ENCODE data around the gene CELSR1. TPM values are rescaled to one million over a fixed set of nuclear protein-coding genes. Genes with fewer than 3 reads are reported as not detected.
A peak's percentile ranks its signal among the peaks of the same experiment; 100 is the strongest.

The CELSR1 gene
- total RNA-seq, 1 experiment from 2014 or later = 30.7 TPM

DNA sequence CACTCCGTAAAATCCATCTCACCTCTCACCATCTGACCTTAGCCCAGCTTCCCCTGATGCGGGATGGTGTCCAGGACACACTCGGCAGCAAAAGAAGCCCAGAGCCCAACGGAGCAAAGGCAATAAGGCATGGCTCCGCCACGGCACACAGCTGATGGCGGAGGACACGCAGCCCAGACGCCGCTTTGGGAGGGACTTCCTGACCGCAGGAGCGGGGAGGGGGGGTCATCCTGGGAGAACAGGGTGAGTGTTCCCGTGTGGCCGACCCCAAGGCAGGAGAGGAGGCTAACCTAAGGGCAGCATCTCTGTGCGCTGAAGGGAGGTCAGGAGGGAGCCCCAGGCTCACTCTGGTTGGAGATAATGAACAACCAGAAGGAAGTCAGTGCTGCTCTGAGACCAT, 130.6 kb downstream of the CELSR1 start:
- no peak overlapping the region for H3K4me3 ChIP-seq (ENCODE audit: low read depth in 2 of 2, low read length in 2 of 2)
- H3K36me3 ChIP-seq (ENCODE audit: control insufficient read depth, insufficient read depth, low read length) = no peaks in the 10 kb centered on the region
- no TSS peak for BruUV-seq (replicated peaks)
- no peaks in the 10 kb centered on the region for H3K9me3 ChIP-seq (ENCODE audit: control insufficient read depth, insufficient read depth, low read depth, low read length)
- intact Hi-C loops (cut with micrococcal nuclease; ENCODE audit: unreplicated experiment) = no loop called here
- no peaks in the 10 kb centered on the region for H3K4me1 ChIP-seq (ENCODE audit: control insufficient read depth, insufficient read depth, low read length)
- no peaks in the 10 kb centered on the region for H3K27me3 ChIP-seq (ENCODE audit: control insufficient read depth, insufficient read depth, low read length)
- in situ Hi-C loops (cut with HindIII; ENCODE audit: low pct_unique_long_range_greater_than_20kb, low sequenced_read_pairs) = no loop called here
- DNase-seq (ENCODE audit: low read depth, low spot score) = no peak
- ChIA-PET POLR2A (no interaction called here), CTCF (no interaction called here)
- no peak overlapping the region for H3K27ac ChIP-seq (ENCODE audit: low read length)
- no peak for TF ChIP-seq CTCF (IDR thresholded peaks at IDR 0.05)
- TF ChIP-seq POLR2AphosphoS5 (IDR thresholded peaks at IDR 0.05; ENCODE audit: low read depth, low read length) = no peak
- TF ChIP-seq SIN3A (IDR thresholded peaks at IDR 0.05; ENCODE audit: borderline replicate concordance, insufficient read depth, low read depth, low read length) = no peak
- no peak for ATAC-seq

DNA sequence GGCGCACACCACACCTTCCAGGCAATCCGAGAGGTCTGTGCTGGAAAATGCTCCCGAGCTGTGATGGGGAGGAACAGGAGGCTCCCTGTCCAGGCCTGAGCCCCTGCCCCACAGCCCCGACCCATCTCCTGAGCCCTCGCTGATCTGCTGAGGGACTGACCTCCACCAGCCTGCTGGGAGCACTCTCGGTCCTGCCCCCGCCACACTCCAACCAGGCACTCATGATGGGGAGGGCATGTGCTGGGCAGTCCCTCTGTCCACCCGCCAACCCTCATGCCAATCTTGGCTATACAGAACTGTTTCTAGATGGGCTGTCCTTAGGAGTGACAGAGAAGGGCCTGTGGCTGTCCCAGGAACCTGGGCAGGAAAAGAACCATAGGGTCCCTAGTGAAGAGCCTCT, 131.1 kb downstream of the CELSR1 start:
- no peak overlapping the region for H3K27ac ChIP-seq (ENCODE audit: low read length)
- intact Hi-C loops (cut with micrococcal nuclease; ENCODE audit: unreplicated experiment) (no loop called here), in situ Hi-C loops (cut with HindIII; ENCODE audit: low pct_unique_long_range_greater_than_20kb, low sequenced_read_pairs) (no loop called here)
- no peak overlapping the region for H3K4me3 ChIP-seq (ENCODE audit: low read depth in 2 of 2, low read length in 2 of 2)
- ChIA-PET CTCF (no interaction called here), POLR2A (interaction anchor here (0.6 kb wide), 1 partner anchor 341 kb away, joined by 3 read pairs; no protein-coding TSS in a partner anchor)
- H3K36me3 ChIP-seq (ENCODE audit: control insufficient read depth, insufficient read depth, low read length) = no peaks in the 10 kb centered on the region
- H3K27me3 ChIP-seq (ENCODE audit: control insufficient read depth, insufficient read depth, low read length) = no peaks in the 10 kb centered on the region
- TF ChIP-seq REST (IDR thresholded peaks at IDR 0.05; ENCODE audit: insufficient read depth in 1 of 2, low read depth in 2 of 2, low read length in 1 of 2) (no peak), POLR2AphosphoS5 (IDR thresholded peaks at IDR 0.05; ENCODE audit: low read depth, low read length) (no peak), SIN3A (IDR thresholded peaks at IDR 0.05; ENCODE audit: borderline replicate concordance, insufficient read depth, low read depth, low read length) (no peak), CTCF (IDR thresholded peaks at IDR 0.05) (no peak), TCF7L2 (IDR thresholded peaks at IDR 0.05; ENCODE audit: low read depth, low read length) (no peak)
- no peaks in the 10 kb centered on the region for H3K4me1 ChIP-seq (ENCODE audit: control insufficient read depth, insufficient read depth, low read length)
- DNase-seq (ENCODE audit: low read depth, low spot score) (no peak), ATAC-seq (peak; percentile 26; the same call in 1 of the 2 replicates)
- no TSS peak for BruUV-seq (replicated peaks)
- no peaks in the 10 kb centered on the region for H3K9me3 ChIP-seq (ENCODE audit: control insufficient read depth, insufficient read depth, low read depth, low read length)
